Measurements from ENCODE around the gene MEF2C. TPM values are rescaled to one million over a fixed set of nuclear protein-coding genes. Genes with fewer than 3 reads are reported as not detected.

MEF2C gene
- total and polyA plus RNA-seq, 2 of the 13 experiments (the other 11 are each of a cell fraction or from before 2014, with no cell fraction given) = 0.02 TPM; not detected in 1

GRCh38 chr5:88813244-88813643 lies 69.7 kb downstream of the MEF2C start:
- Histone ChIP-seq H4K20me1 (ENCODE audit: insufficient read depth, low read length) (no peaks in the 10 kb centered on the region), H3K4me3 (replicated peaks in 1 of 3; ENCODE audit: insufficient read depth in 1 of 3, low read depth in 2 of 3, low read length in 3 of 3) (no peak overlapping the region), H2AFZ (ENCODE audit: low read length) (no peak overlapping the region), H3K9ac (ENCODE audit: insufficient read depth, low read depth, low read length) (no peak overlapping the region), H3K36me3 (replicated peaks in 1 of 2; ENCODE audit: control insufficient read depth in 1 of 2, insufficient read depth in 2 of 2, low read length in 2 of 2) (no peaks in the 10 kb centered on the region), H3K79me2 (ENCODE audit: insufficient read depth, low read length) (no peaks in the 10 kb centered on the region), H3K4me2 (ENCODE audit: low read depth, low read length) (no peak overlapping the region), H3K9me3 (ENCODE audit: low read length) (no peaks in the 10 kb centered on the region), H3K4me1 (ENCODE audit: insufficient read depth, low read length) (no peaks in the 10 kb centered on the region), H3K27ac (ENCODE audit: extremely low read length, insufficient read depth, low read length) (no peak overlapping the region), H3K27me3 (ENCODE audit: control insufficient read depth in 1 of 2, insufficient read depth in 2 of 2, low read length in 2 of 2) (no peaks in the 10 kb centered on the region)
- ATAC-seq = no peak
- no peak for DNase-seq (ENCODE audit: low spot score)
- WGBS (ENCODE audit: low lambda C conversion rate) = 0% methylated on average over 1 of the region's 1 CpG
- in situ Hi-C loops (cut with HindIII; ENCODE audit: extremely low pct_ligation_motif_present, low pct_unique_long_range_greater_than_20kb) = no loop called here
- FAIRE-seq = no peak
- BruUV-seq (replicated peaks) = no TSS peak
- ChIA-PET CTCF (ENCODE audit: low intra/inter-chr PET ratio, low total read pairs) (no interaction called here), POLR2A (no interaction called here)
- TF ChIP-seq HIVEP1 (CRISPR knock-in tag; IDR thresholded peaks at IDR 0.05) (no peak), ZNF775 (CRISPR knock-in tag; IDR thresholded peaks at IDR 0.05; ENCODE audit: borderline replicate concordance) (no peak), SAFB2 (CRISPR knock-in tag; IDR thresholded peaks at IDR 0.05; ENCODE audit: borderline replicate concordance, low read depth) (no peak), NFKBIZ (CRISPR knock-in tag; IDR thresholded peaks at IDR 0.05) (no peak)
- TF ChIP-seq, protein P1, sequence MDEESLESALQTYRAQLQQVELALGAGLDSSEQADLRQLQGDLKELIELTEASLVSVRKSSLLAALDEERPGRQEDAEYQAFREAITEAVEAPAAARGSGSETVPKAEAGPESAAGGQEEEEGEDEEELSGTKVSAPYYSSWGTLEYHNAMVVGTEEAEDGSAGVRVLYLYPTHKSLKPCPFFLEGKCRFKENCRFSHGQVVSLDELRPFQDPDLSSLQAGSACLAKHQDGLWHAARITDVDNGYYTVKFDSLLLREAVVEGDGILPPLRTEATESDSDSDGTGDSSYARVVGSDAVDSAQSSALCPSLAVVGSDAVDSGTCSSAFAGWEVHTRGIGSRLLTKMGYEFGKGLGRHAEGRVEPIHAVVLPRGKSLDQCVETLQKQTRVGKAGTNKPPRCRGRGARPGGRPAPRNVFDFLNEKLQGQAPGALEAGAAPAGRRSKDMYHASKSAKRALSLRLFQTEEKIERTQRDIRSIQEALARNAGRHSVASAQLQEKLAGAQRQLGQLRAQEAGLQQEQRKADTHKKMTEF (CRISPR knock-in tag; IDR thresholded peaks at IDR 0.05) = no peak
- TF ChIP-seq, protein P2, sequence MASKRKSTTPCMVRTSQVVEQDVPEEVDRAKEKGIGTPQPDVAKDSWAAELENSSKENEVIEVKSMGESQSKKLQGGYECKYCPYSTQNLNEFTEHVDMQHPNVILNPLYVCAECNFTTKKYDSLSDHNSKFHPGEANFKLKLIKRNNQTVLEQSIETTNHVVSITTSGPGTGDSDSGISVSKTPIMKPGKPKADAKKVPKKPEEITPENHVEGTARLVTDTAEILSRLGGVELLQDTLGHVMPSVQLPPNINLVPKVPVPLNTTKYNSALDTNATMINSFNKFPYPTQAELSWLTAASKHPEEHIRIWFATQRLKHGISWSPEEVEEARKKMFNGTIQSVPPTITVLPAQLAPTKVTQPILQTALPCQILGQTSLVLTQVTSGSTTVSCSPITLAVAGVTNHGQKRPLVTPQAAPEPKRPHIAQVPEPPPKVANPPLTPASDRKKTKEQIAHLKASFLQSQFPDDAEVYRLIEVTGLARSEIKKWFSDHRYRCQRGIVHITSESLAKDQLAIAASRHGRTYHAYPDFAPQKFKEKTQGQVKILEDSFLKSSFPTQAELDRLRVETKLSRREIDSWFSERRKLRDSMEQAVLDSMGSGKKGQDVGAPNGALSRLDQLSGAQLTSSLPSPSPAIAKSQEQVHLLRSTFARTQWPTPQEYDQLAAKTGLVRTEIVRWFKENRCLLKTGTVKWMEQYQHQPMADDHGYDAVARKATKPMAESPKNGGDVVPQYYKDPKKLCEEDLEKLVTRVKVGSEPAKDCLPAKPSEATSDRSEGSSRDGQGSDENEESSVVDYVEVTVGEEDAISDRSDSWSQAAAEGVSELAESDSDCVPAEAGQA (IDR thresholded peaks at IDR 0.05; ENCODE audit: low read depth) = no peak
- TF ChIP-seq, protein P2 (CRISPR knock-in tag; IDR thresholded peaks at IDR 0.05; ENCODE audit: borderline replicate concordance) = no peak
- TF ChIP-seq, protein P3, sequence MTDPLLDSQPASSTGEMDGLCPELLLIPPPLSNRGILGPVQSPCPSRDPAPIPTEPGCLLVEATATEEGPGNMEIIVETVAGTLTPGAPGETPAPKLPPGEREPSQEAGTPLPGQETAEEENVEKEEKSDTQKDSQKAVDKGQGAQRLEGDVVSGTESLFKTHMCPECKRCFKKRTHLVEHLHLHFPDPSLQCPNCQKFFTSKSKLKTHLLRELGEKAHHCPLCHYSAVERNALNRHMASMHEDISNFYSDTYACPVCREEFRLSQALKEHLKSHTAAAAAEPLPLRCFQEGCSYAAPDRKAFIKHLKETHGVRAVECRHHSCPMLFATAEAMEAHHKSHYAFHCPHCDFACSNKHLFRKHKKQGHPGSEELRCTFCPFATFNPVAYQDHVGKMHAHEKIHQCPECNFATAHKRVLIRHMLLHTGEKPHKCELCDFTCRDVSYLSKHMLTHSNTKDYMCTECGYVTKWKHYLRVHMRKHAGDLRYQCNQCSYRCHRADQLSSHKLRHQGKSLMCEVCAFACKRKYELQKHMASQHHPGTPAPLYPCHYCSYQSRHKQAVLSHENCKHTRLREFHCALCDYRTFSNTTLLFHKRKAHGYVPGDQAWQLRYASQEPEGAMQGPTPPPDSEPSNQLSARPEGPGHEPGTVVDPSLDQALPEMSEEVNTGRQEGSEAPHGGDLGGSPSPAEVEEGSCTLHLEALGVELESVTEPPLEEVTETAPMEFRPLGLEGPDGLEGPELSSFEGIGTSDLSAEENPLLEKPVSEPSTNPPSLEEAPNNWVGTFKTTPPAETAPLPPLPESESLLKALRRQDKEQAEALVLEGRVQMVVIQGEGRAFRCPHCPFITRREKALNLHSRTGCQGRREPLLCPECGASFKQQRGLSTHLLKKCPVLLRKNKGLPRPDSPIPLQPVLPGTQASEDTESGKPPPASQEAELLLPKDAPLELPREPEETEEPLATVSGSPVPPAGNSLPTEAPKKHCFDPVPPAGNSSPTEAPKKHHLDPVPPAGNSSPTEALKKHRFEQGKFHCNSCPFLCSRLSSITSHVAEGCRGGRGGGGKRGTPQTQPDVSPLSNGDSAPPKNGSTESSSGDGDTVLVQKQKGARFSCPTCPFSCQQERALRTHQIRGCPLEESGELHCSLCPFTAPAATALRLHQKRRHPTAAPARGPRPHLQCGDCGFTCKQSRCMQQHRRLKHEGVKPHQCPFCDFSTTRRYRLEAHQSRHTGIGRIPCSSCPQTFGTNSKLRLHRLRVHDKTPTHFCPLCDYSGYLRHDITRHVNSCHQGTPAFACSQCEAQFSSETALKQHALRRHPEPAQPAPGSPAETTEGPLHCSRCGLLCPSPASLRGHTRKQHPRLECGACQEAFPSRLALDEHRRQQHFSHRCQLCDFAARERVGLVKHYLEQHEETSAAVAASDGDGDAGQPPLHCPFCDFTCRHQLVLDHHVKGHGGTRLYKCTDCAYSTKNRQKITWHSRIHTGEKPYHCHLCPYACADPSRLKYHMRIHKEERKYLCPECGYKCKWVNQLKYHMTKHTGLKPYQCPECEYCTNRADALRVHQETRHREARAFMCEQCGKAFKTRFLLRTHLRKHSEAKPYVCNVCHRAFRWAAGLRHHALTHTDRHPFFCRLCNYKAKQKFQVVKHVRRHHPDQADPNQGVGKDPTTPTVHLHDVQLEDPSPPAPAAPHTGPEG (CRISPR knock-in tag; IDR thresholded peaks at IDR 0.05) = no peak
- intact Hi-C loops (cut with micrococcal nuclease; ENCODE audit: unreplicated experiment) = no loop called here
